ENCODE data around the gene TNRC6C.
"Not testable (repeated sequence)": the region's sequence is repeated elsewhere in the genome, so short reads cannot be mapped to it uniquely, and the experiment has no call there.

Gene TNRC6C

GRCh38 chr17:77974396-77974795 lies 15.9 kb downstream of the TNRC6C start:
- TF ChIP-seq, protein P1, sequence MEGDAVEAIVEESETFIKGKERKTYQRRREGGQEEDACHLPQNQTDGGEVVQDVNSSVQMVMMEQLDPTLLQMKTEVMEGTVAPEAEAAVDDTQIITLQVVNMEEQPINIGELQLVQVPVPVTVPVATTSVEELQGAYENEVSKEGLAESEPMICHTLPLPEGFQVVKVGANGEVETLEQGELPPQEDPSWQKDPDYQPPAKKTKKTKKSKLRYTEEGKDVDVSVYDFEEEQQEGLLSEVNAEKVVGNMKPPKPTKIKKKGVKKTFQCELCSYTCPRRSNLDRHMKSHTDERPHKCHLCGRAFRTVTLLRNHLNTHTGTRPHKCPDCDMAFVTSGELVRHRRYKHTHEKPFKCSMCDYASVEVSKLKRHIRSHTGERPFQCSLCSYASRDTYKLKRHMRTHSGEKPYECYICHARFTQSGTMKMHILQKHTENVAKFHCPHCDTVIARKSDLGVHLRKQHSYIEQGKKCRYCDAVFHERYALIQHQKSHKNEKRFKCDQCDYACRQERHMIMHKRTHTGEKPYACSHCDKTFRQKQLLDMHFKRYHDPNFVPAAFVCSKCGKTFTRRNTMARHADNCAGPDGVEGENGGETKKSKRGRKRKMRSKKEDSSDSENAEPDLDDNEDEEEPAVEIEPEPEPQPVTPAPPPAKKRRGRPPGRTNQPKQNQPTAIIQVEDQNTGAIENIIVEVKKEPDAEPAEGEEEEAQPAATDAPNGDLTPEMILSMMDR (IDR thresholded peaks at IDR 0.05; ENCODE audit: control insufficient read depth, insufficient read depth, low read depth, low read length, missing control alignments) = no peak
- no peak for DNase-seq (ENCODE audit: low read depth)
- H3K4me3 ChIP-seq (ENCODE audit: control insufficient read depth, low read depth, low read length) = no peak overlapping the region

DNA sequence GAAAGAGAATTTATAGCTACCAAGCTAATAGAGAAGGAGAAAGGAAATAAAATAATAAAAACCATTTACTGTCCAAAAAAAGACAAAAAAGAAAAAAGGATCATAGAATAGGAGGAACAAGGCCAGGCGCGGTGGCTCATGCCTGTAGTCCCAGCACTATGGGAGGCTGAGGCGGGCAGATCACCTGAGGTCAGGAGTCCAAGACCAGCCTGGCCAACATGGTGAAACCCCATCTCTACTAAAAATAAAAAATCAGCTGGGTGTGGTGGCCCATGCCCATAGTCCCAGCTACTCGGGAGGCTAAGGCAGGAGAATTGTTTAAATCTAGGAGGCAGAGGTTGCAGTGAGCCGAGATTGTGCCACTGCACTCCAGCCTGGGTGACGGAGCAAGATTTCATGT lies 23.9 kb downstream of the TNRC6C start:
- not testable (repeated sequence) for DNase-seq (ENCODE audit: low read depth); H3K4me3 ChIP-seq (ENCODE audit: control insufficient read depth, low read depth, low read length)

DNA sequence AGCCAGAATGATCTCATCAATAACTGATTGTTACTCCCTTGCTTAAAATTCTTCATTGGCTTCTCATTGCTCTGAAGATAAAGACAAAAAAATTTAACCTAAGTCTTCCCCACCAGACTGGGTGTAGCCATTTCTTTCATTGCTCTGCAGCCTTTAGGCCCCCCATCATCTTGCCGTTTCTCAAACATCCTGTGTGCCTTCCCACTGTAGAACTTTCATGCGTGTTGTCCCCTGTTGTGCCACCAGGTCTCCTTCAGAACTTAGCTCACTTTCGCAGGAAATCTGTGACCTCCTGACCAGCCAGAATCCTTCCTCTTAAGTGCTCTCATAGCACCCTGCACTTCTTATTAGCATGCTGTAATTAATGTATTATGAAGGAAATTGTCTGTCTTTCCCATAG lies 31.8 kb downstream of the TNRC6C start:
- no peak overlapping the region for H3K4me3 ChIP-seq (ENCODE audit: control insufficient read depth, low read depth, low read length)
- no peak for DNase-seq (ENCODE audit: low read depth)
- TF ChIP-seq, protein P1 (IDR thresholded peaks at IDR 0.05; ENCODE audit: control insufficient read depth, insufficient read depth, low read depth, low read length, missing control alignments) = no peak

- H3K4me3 ChIP-seq (ENCODE audit: control insufficient read depth, low read depth, low read length); DNase-seq (ENCODE audit: low read depth): not testable (repeated sequence)
Measured at GRCh38 chr17:77993735-77994134, 35.2 kb downstream of the TNRC6C start.

DNA sequence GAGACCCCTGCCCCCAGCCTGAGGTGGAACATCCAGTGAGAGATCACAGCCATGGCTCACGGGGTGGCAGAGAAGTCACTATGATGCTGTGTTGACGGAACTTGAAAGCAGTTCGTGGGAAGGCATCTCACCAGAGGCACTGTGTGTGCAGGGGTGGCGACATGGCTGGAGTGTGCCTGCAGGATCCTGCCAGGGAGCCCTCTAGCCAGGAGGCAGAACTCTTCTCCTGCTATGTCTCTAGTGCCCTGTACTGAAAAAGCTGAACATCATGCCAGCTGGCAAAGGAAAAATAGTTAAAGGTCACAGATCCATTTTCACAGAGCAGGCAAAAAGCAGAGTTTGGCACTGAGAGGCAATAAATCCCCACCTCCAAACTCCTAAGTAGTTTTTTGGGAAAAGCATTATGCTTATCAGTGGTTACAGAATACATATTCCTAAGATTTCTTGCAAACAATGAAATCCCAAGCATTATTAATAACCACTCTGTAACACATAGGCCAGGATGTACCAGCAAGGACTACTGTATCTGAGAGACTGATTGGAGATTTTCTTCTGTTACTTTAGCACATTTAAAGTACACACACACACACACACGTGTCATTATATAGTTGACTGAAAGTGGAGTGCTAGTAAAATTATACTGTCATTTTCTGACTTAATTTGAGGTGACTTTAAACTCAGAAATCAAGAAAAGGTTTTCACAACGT lies 36.8 kb downstream of the TNRC6C start:
- TF ChIP-seq, protein P1 (IDR thresholded peaks at IDR 0.05; ENCODE audit: control insufficient read depth, insufficient read depth, low read depth, low read length, missing control alignments) = no peak
- no peak overlapping the region for H3K4me3 ChIP-seq (ENCODE audit: control insufficient read depth, low read depth, low read length)
- DNase-seq (ENCODE audit: low read depth) = no peak

- H3K4me3 ChIP-seq (ENCODE audit: control insufficient read depth, low read depth, low read length) = no peak overlapping the region
- TF ChIP-seq, protein P1 (IDR thresholded peaks at IDR 0.05; ENCODE audit: control insufficient read depth, insufficient read depth, low read depth, low read length, missing control alignments) = no peak
- no peak for DNase-seq (ENCODE audit: low read depth)
Measured at GRCh38 chr17:77996256-77996655, 37.8 kb downstream of the TNRC6C start.

DNA sequence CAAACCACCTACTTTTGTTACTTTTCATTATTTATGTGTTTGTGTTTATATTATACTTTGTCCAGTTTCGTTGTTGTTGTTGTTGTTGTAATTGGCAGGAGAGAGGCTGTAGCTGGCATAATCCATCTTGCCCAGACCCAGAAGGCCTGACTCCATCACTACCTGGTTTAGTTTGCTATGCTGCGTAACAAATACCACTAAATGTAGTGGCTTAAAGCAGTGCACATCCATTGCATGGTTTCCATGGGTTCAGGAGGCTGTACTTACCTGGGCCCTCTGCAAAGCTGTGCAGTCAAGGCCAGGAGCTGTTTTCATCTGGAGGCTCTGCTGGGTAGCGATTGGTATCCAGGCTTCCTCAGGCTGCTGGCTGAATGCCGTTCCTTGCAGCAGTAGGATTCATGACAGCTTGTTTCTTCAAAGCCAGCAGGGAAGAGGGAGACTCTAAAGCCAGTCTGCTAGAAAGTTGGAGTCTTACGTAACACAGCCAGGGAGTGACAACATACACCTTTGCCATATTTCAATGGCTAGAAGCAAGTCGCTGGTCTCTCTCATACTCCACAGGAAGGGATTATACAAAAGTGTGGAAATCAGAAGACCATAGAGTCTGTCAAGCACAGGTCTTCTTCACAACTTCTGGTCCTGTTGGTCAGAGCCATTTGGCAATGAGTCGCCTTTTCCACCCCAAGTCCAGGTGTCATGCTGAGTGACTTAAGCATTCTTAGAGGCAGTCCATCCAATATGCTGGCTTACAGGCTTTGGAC lies 41.1 kb downstream of the TNRC6C start:
- TF ChIP-seq, protein P1 (IDR thresholded peaks at IDR 0.05; ENCODE audit: control insufficient read depth, insufficient read depth, low read depth, low read length, missing control alignments) = no peak
- no peak overlapping the region for H3K4me3 ChIP-seq (ENCODE audit: control insufficient read depth, low read depth, low read length)
- no peak for DNase-seq (ENCODE audit: low read depth)
